Type B pancreatic cell (in vitro differentiated cells): ENCODE results near the gene TAMALIN. TPM values are rescaled to one million over a fixed set of nuclear protein-coding genes. Genes with fewer than 3 reads are reported as not detected.
A peak's percentile ranks its signal among the peaks of the same experiment; 100 is the strongest.

ENCODE experiments used
- DNase-seq: peaks from one replicate; pipeline ENCODE4 v3.0.0; 2021; ENCODE audit warnings: mixed read lengths; ENCODE audit not compliant: unreplicated experiment; ENCODE audit errors: extremely low spot score
- H3K27ac Mint-ChIP-seq: 2 replicates; pipeline ENCODE4 v1.8.0; 2021; ENCODE audit warnings: mild to moderate bottlenecking, mixed read lengths
- H3K27me3 Mint-ChIP-seq: 2 replicates; pipeline ENCODE4 v1.8.0; 2021; ENCODE audit warnings: mixed read lengths
- H3K36me3 Mint-ChIP-seq: 2 replicates; pipeline ENCODE4 v1.8.0; 2021; ENCODE audit warnings: mixed read lengths
- H3K4me1 Mint-ChIP-seq: one replicate; pipeline ENCODE4 v1.8.0; 2021; ENCODE audit warnings: mixed read lengths; ENCODE audit not compliant: unreplicated experiment
- H3K4me3 Mint-ChIP-seq: 2 replicates; pipeline ENCODE4 v1.8.0; 2021; ENCODE audit warnings: mild to moderate bottlenecking, mixed read lengths
- H3K9me3 Mint-ChIP-seq: 2 replicates; pipeline ENCODE4 v1.8.0; 2021; ENCODE audit warnings: mixed read lengths
- total RNA-seq: library from RNA; stranded (reverse); gene quantifications from 2 replicates; pipeline ENCODE4 v1.2.1, GENCODE V29; 2021; ENCODE audit warnings: low replicate concordance
- TF ChIP-seq, protein P1 (sequence below): fragments of 200-600 bp; sonication (generic); conservative IDR thresholded peaks from 2 replicates; pipeline ENCODE4 v1.5.0; 2021; ENCODE audit warnings: antibody characterized with exemption, mild to moderate bottlenecking

The TAMALIN gene
- total RNA-seq, 1 donor from 2014 or later: 16.5 TPM

DNA sequence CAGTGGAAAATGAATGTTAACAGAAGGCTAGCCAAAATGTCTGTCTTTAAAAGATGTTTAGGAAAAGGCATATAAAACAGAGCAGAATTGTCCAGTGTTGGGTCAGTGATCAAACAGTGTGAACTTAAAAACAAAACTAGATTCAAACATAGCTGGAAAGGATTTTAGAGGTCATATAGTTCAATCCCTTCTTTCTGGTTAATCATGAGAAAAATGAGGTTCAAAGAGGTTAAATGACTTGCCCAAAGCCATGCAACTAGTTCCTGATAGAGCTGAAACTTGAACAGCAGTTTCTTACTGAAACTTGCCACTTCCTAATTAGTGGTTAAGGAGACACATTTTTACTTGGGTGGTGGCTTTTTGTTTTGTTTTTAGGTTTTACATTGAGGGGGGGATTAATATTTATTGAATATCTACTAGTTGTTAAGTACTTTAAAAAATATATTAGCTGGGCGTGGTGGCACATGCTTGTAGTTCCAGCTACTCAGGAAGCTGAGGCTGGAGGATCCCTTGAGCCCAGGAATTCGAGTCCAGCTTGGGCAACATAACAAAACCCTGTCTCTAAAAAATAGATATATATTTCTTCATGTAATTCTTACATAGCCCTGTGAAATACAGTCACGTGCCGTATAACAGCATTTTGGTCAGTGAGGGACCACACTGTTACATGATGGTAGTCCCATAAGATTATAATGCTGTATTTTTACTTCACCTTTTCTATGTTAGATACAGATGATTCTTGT, 34.9 kb upstream of the TAMALIN start:
- H3K4me1 Mint-ChIP-seq: peaks cover 47% of the 10 kb centered on the region
- TF ChIP-seq, protein P1, sequence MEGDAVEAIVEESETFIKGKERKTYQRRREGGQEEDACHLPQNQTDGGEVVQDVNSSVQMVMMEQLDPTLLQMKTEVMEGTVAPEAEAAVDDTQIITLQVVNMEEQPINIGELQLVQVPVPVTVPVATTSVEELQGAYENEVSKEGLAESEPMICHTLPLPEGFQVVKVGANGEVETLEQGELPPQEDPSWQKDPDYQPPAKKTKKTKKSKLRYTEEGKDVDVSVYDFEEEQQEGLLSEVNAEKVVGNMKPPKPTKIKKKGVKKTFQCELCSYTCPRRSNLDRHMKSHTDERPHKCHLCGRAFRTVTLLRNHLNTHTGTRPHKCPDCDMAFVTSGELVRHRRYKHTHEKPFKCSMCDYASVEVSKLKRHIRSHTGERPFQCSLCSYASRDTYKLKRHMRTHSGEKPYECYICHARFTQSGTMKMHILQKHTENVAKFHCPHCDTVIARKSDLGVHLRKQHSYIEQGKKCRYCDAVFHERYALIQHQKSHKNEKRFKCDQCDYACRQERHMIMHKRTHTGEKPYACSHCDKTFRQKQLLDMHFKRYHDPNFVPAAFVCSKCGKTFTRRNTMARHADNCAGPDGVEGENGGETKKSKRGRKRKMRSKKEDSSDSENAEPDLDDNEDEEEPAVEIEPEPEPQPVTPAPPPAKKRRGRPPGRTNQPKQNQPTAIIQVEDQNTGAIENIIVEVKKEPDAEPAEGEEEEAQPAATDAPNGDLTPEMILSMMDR: no peak
- H3K36me3 Mint-ChIP-seq: peaks cover 18% of the 10 kb centered on the region
- peak overlapping the region; percentile 8 for H3K27ac Mint-ChIP-seq
- no peaks in the 10 kb centered on the region for H3K27me3 Mint-ChIP-seq
- no peaks in the 10 kb centered on the region for H3K9me3 Mint-ChIP-seq
- H3K4me3 Mint-ChIP-seq: no peak overlapping the region
- no peak for DNase-seq

DNA sequence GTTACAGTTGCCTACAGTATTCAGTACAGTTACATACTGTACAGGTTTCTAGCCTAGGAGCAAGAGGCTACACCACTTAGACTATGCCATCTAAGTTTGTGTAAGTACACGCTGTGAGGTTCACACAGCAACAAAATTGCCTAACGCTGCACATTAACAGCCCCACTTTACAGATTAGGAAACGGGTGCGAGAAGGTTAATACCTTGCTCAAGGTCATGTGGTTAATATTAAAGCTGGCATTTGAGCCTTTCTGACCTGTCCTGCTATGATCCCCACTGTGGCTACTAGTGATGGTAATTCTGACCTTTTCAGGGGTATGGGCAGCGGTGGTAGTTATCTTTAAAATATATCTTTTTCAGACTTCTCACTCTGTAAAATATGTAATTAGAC, 34.3 kb upstream of the TAMALIN start:
- Mint-ChIP-seq H3K27ac (no peak overlapping the region), H3K4me3 (no peak overlapping the region), H3K9me3 (no peaks in the 10 kb centered on the region), H3K4me1 (peaks cover 49% of the 10 kb centered on the region), H3K27me3 (no peaks in the 10 kb centered on the region), H3K36me3 (peaks cover 20% of the 10 kb centered on the region)
- TF ChIP-seq, protein P1: no peak
- DNase-seq: no peak

DNA sequence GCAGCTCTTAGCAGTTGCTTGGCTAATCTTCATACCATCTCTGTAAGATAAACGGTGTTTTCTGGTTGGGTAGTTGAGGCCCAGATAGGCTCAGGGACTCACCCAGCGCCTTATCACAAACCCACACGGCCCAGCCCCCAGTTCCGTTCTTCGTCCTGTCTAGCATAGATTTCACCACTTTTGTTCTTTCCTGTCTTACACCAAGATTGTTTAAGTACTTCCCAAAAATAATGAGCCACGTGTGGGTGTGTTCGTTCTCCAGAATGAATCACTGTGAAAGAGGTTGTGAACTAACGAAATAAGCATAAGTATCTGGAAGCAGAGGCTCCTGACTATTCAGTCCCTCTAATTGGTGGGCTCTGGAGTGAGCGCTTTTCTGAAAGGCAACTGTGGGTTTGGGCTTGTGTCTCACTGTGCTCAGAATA, 33.9 kb upstream of the TAMALIN start:
- Mint-ChIP-seq H3K27ac (no peak overlapping the region), H3K4me1 (peaks cover 49% of the 10 kb centered on the region), H3K27me3 (no peaks in the 10 kb centered on the region), H3K36me3 (peaks cover 20% of the 10 kb centered on the region), H3K9me3 (no peaks in the 10 kb centered on the region), H3K4me3 (no peak overlapping the region)
- TF ChIP-seq, protein P1: no peak
- no peak for DNase-seq

DNA sequence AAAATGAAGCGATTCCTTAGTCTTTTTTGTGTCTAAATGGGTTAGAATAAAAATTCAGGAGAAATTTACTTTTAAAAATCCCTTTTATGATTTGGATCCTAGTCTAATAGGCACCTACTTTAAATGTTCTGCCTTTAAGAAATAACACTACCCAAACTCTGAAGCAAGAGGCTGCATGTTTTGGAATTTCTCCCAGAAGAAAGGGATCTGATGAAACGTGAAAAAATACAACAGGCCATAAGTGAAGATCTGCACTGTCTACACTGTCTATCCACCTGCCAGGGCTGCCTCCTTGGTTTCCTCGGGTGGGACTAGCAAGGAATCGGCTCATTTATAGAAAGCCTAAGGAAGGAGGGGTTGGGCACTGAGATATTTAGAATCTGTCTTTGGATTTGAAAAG, 33.2 kb upstream of the TAMALIN start:
- Mint-ChIP-seq H3K9me3 (no peaks in the 10 kb centered on the region), H3K27ac (no peak overlapping the region), H3K4me3 (no peak overlapping the region), H3K36me3 (peaks cover 20% of the 10 kb centered on the region), H3K27me3 (no peaks in the 10 kb centered on the region), H3K4me1 (peaks cover 49% of the 10 kb centered on the region)
- DNase-seq: no peak
- TF ChIP-seq, protein P1: no peak

DNA sequence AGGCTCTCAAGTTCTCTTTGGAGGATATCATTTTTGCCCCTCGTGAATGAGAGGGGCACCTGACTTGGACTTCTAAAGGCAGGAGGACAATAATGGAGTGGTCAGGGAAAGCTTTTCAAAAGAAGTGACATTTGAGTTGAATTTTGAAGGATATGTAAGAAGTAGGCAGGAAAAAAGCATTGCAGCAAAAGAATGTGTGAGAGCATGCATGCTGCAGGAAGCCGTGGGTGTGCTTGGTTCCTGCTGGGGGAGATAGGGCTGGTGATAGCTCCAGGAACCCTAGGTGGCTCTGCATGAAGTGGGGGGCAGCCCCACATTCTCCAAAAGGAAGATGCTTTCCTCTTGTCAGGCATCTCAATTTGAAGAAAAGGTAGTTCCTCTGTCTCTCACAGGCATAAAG, 32.1 kb upstream of the TAMALIN start:
- H3K27me3 Mint-ChIP-seq: no peaks in the 10 kb centered on the region

More for the DNA sequence above, 32.1 kb upstream of the TAMALIN start:
- TF ChIP-seq, protein P1: no peak
- no peak overlapping the region for H3K4me3 Mint-ChIP-seq
- H3K4me1 Mint-ChIP-seq: peaks cover 49% of the 10 kb centered on the region
- H3K36me3 Mint-ChIP-seq: peaks cover 20% of the 10 kb centered on the region
- H3K27ac Mint-ChIP-seq: no peak overlapping the region
- no peaks in the 10 kb centered on the region for H3K9me3 Mint-ChIP-seq
- no peak for DNase-seq
